CD4-positive, alpha-beta T cell (primary cell): ENCODE results near the gene SLC27A1. TPM values are rescaled to one million over a fixed set of nuclear protein-coding genes. Genes with fewer than 3 reads are reported as not detected.
"Not testable (repeated sequence)": the region's sequence is repeated elsewhere in the genome, so short reads cannot be mapped to it uniquely, and the experiment has no call there.

Source experiments
- ATAC-seq: fragments of 200-7000 bp; cut with Tn5 transposase; one replicate; pipeline ENCODE4 v1.10.0; 2022; ENCODE audit warnings: mild to moderate bottlenecking; ENCODE audit not compliant: poor library complexity
- CTCF ChIA-PET: fragments of 350-600 bp; sonication (Branson Sonifier 250); formaldehyde crosslinking; loops from one replicate; lab custom pipeline; 2021; ENCODE audit warnings: antibody characterized with exemption, inconsistent platforms; lab: Charles Lee
- POLR2A ChIA-PET: fragments of 350-600 bp; sonication (Branson Sonifier 250); formaldehyde crosslinking; loops from one replicate; lab custom pipeline; 2021; ENCODE audit warnings: antibody characterized with exemption, inconsistent platforms; lab: Charles Lee
- DNase-seq, 14 experiments: peaks; one replicate each; pipeline ENCODE4 v3.0.0-alpha.2; 2013 to 2020; ENCODE audit warnings: mixed read lengths in 2 of 14
- H3K27ac ChIP-seq, 2 donors: one replicate each; pipeline versions ENCODE4 v1.5.1 to v1.7.0; 2013; ENCODE audit warnings: low read length in 2 of 2, low read depth in 1 of 2, mild to moderate bottlenecking in 1 of 2
- H3K27me3 ChIP-seq, 2 experiments: 1 replicate in 1 of 2; 2 replicates in 1 of 2; pipeline versions ENCODE4 v1.6.1 to v1.7.0; 2013; ENCODE audit warnings: low read length in 2 of 2, control low read depth in 1 of 2, mild to moderate bottlenecking in 1 of 2, moderate library complexity in 1 of 2; ENCODE audit not compliant: insufficient read depth in 2 of 2, control insufficient read depth in 1 of 2
- H3K36me3 ChIP-seq: one replicate; pipeline ENCODE4 v1.6.1; 2013; ENCODE audit warnings: low read length, control low read depth; ENCODE audit not compliant: insufficient read depth
- H3K4me1 ChIP-seq: one replicate; pipeline ENCODE4 v1.6.1; 2013; ENCODE audit warnings: low read length, control low read depth; ENCODE audit not compliant: insufficient read depth
- H3K4me3 ChIP-seq: one replicate; pipeline ENCODE4 v1.5.1; 2013; ENCODE audit warnings: mild to moderate bottlenecking, low read length, moderate library complexity
- H3K9me3 ChIP-seq, 2 experiments: 1 replicate in 1 of 2; 2 replicates in 1 of 2; pipeline versions ENCODE4 v1.6.1 to v1.7.0; 2013; ENCODE audit warnings: low read length in 2 of 2, mild to moderate bottlenecking in 2 of 2, control low read depth in 1 of 2, moderate library complexity in 1 of 2; ENCODE audit not compliant: control insufficient read depth in 1 of 2, insufficient read depth in 1 of 2
- H3K27ac Mint-ChIP-seq: one replicate; pipeline ENCODE4 v1.8.0; 2020; ENCODE audit warnings: mixed read lengths
- H3K27me3 Mint-ChIP-seq: one replicate; pipeline ENCODE4 v1.8.0; 2021; ENCODE audit warnings: mixed read lengths
- H3K36me3 Mint-ChIP-seq: one replicate; pipeline ENCODE4 v1.8.0; 2021; ENCODE audit warnings: low read depth, mixed read lengths
- H3K4me1 Mint-ChIP-seq: one replicate; pipeline ENCODE4 v1.8.0; 2021; ENCODE audit warnings: low read depth, mixed read lengths
- H3K4me3 Mint-ChIP-seq: one replicate; pipeline ENCODE4 v1.8.0; 2020; ENCODE audit warnings: mild to moderate bottlenecking, mixed read lengths
- H3K9me3 Mint-ChIP-seq: one replicate; pipeline ENCODE4 v1.8.0; 2020; ENCODE audit warnings: mixed read lengths
- intact Hi-C, 2 experiments: fragments of 100-400 bp; cut with DNase I in 1 of 2; cut with micrococcal nuclease in 1 of 2; formaldehyde crosslinking; loops; one replicate each; pipeline versions ENCODE4 v1.15.1 to v1.9.0; 2023 to 2025; cut with DNase I, micrococcal nuclease
- total RNA-seq, 174 experiments: library from RNA in 2 of 174; stranded (reverse) in 2 of 174; gene quantifications; one replicate each; pipeline ENCODE4 v1.2.3 and lab custom pipeline; 2021 to 2026
- TF ChIP-seq, protein P1 (sequence below): fragments of 200-600 bp; IDR thresholded peaks from one replicate; pipeline ENCODE4 v1.8.0; 2022; ENCODE audit warnings: antibody characterized with exemption, mild to moderate bottlenecking

The SLC27A1 gene
- total RNA-seq, 2 experiments from 2014 or later: 3.0 TPM

- Histone ChIP-seq H3K27me3 (no peaks in the 10 kb centered on the region), H3K9me3 (no peaks in the 10 kb centered on the region), H3K36me3 (peaks cover 8% of the 10 kb centered on the region), H3K27ac (no peak overlapping the region), H3K4me1 (peaks cover 9% of the 10 kb centered on the region), H3K4me3 (no peak overlapping the region)
- no peaks in the 10 kb centered on the region for H3K27me3 Mint-ChIP-seq
- peaks cover 4% of the 10 kb centered on the region for H3K36me3 Mint-ChIP-seq
- intact Hi-C loops: no loop called here
- no peak overlapping the region for H3K27ac Mint-ChIP-seq
- TF ChIP-seq, protein P1, sequence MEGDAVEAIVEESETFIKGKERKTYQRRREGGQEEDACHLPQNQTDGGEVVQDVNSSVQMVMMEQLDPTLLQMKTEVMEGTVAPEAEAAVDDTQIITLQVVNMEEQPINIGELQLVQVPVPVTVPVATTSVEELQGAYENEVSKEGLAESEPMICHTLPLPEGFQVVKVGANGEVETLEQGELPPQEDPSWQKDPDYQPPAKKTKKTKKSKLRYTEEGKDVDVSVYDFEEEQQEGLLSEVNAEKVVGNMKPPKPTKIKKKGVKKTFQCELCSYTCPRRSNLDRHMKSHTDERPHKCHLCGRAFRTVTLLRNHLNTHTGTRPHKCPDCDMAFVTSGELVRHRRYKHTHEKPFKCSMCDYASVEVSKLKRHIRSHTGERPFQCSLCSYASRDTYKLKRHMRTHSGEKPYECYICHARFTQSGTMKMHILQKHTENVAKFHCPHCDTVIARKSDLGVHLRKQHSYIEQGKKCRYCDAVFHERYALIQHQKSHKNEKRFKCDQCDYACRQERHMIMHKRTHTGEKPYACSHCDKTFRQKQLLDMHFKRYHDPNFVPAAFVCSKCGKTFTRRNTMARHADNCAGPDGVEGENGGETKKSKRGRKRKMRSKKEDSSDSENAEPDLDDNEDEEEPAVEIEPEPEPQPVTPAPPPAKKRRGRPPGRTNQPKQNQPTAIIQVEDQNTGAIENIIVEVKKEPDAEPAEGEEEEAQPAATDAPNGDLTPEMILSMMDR: no peak
- ChIA-PET CTCF (no interaction called here), POLR2A (no interaction called here)
- peaks cover 16% of the 10 kb centered on the region for H3K4me1 Mint-ChIP-seq
- H3K9me3 Mint-ChIP-seq: no peaks in the 10 kb centered on the region
- H3K4me3 Mint-ChIP-seq: no peak overlapping the region
- ATAC-seq (no peak), DNase-seq (no peak)
Measured at GRCh38 chr19:17506745-17507144, 36.4 kb downstream of the SLC27A1 start.

- H3K27me3 Mint-ChIP-seq, H3K4me3 Mint-ChIP-seq, H3K9me3 Mint-ChIP-seq, intact Hi-C loops, H3K27me3 ChIP-seq, H3K4me3 ChIP-seq, H3K27ac ChIP-seq, H3K27ac Mint-ChIP-seq, ATAC-seq, DNase-seq, H3K36me3 ChIP-seq, H3K9me3 ChIP-seq: not testable (repeated sequence)
- peaks cover 19% of the 10 kb centered on the region for H3K4me1 ChIP-seq
- ChIA-PET CTCF (interaction anchor here (6.6 kb wide), 1 partner anchor 12 kb away, joined by 38 read pairs; no protein-coding TSS in a partner anchor), POLR2A (interaction anchor here (1.7 kb wide), 1 partner anchor 15 kb away, joined by 4 read pairs; no protein-coding TSS in a partner anchor)
- Mint-ChIP-seq H3K4me1 (peaks cover 25% of the 10 kb centered on the region), H3K36me3 (peaks cover 12% of the 10 kb centered on the region)
Measured at GRCh38 chr19:17508558-17508933, 38.2 kb downstream of the SLC27A1 start.

GRCh38 chr19:17510220-17510993, 40.1 kb downstream of the SLC27A1 start:
- peaks cover 12% of the 10 kb centered on the region for H3K36me3 Mint-ChIP-seq
- no peaks in the 10 kb centered on the region for H3K9me3 ChIP-seq
- TF ChIP-seq, protein P1: no peak
- no peaks in the 10 kb centered on the region for H3K27me3 Mint-ChIP-seq
- H3K36me3 ChIP-seq: peaks cover 5% of the 10 kb centered on the region
- peak overlapping the region; percentile 82 for H3K4me3 ChIP-seq
- H3K9me3 Mint-ChIP-seq: no peaks in the 10 kb centered on the region
- peak overlapping the region; percentile 80 for H3K27ac Mint-ChIP-seq
- ATAC-seq: no peak
- ChIA-PET CTCF (interaction anchor here (1.3 to 6.6 kb wide), 3 partner anchors 14 to 96 kb away, joined by 4 to 38 read pairs (median 5); no protein-coding TSS in a partner anchor), POLR2A (interaction anchor here (0.7 to 5.0 kb wide), 11 partner anchors 9 to 349 kb away, joined by 3 to 45 read pairs (median 7); partner anchors contain the start of genes MRPL34, RPL18A and SLC27A1)
- H3K4me3 Mint-ChIP-seq: peak overlapping the region; percentile 94
- H3K27me3 ChIP-seq: no peaks in the 10 kb centered on the region
- H3K4me1 ChIP-seq: peaks cover 19% of the 10 kb centered on the region
- peaks cover 33% of the 10 kb centered on the region for H3K4me1 Mint-ChIP-seq
- H3K27ac ChIP-seq: no peak overlapping the region
- intact Hi-C loops: loop anchor here in 1 of 2 experiments (5.0 kb wide), 1 partner anchor 47 kb away; the partner anchor contains the start of gene COLGALT1
- peak in 1 of 14 experiments; percentile 24 for DNase-seq
